ENCODE measurements around the gene PLXDC2.

- TF ChIP-seq ZNF324 (tag by site-specific recombination; IDR thresholded peaks at IDR 0.05) (no peak), ATF2 (tag by site-specific recombination; IDR thresholded peaks at IDR 0.05; ENCODE audit: low read depth) (no peak), ZNF529 (tag by site-specific recombination; IDR thresholded peaks at IDR 0.05; ENCODE audit: insufficient replicate concordance) (no peak), ZNF544 (tag by site-specific recombination; IDR thresholded peaks at IDR 0.05) (no peak), CTCF (tag by site-specific recombination; IDR thresholded peaks at IDR 0.05) (no peak), ZNF114 (tag by site-specific recombination; IDR thresholded peaks at IDR 0.05) (no peak), REST (tag by site-specific recombination; IDR thresholded peaks at IDR 0.05) (no peak), YY1 (tag by site-specific recombination; IDR thresholded peaks at IDR 0.05) (no peak), SETDB1 (IDR thresholded peaks at IDR 0.05; ENCODE audit: insufficient read length, low read length) (no peak), ZNF776 (tag by site-specific recombination; IDR thresholded peaks at IDR 0.05; ENCODE audit: borderline replicate concordance) (no peak), ZNF121 (tag by site-specific recombination; IDR thresholded peaks at IDR 0.05) (no peak), ELK4 (IDR thresholded peaks at IDR 0.05; ENCODE audit: borderline replicate concordance, low read depth, low read length) (no peak), ZNF280C (tag by site-specific recombination; IDR thresholded peaks at IDR 0.05) (no peak), ZBTB10 (tag by site-specific recombination; IDR thresholded peaks at IDR 0.05) (no peak)
Measured at GRCh38 chr10:19874791-19875190, 58.6 kb downstream of the PLXDC2 start.
